GM21576 (cell line): ENCODE results near the gene PTPRE.

Experiments
- ATAC-seq: cut with Tn5 transposase; IDR thresholded peaks from one replicate; pipeline ENCODE4 v1.9.1; 2021; ENCODE audit warnings: mild to moderate bottlenecking, moderate library complexity; ENCODE audit not compliant: unreplicated experiment

PTPRE gene

DNA sequence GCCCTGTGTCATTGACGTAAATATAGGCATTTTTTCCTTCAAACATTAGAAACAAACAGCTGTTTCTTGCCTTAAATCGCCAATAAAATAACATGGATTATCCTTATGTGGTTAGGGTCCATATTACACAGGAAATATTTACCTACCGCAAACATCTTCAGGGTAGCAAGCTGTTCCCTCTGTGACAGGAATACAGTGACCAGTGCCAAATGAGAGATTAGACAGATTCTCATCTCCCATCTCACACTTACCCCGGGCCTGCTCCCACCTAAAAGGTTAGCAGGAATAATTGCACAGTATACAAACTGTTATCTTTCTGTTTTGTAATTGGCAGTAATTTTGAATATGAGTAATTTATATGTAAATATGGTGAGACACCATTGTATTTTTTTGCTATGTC is 202.8 kb downstream of the PTPRE start:
- no peak for ATAC-seq

DNA sequence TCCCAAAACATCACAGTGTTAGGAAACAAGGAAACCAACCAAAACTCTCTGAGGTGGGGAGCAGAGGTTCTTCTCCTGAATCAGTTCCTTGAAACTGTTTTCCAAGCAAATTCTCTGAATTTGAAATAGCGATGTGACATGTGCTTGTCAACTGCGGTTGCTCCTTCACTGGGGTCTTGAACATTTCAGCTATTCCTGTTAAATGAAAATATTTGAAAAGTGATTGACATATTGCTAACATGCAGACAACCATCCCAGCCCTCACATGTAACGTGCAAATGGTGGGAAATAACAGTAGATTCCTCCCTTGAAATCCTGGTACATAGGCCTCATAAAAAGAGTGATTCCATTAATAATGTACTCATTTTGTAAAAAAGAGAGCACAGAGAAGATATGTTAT is 203.4 kb downstream of the PTPRE start:
- no peak for ATAC-seq

GRCh38 chr10:128111696-128112095 is 204.8 kb downstream of the PTPRE start:
- ATAC-seq = no peak

DNA sequence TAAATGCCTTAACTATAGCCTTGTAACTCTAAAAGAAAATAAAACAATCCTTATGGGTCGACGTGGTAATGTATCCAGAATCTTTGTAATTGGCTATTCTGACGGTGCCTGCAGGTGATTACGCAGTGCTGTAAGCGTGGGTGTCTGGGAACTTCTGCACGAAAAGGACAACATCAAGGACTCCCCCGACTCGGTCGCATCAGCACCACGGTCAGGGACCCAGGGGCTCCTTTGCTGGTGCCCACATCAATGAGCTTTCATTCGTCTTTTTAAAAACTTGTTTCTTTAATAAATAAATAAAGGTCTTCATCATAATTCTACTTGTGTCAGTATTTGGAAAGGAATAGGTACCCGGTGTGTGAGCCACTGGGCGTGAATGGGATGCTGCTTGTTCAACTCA is 206.1 kb downstream of the PTPRE start:
- ATAC-seq = no peak

- no peak for ATAC-seq
Measured at GRCh38 chr10:128114901-128115300, 208.0 kb downstream of the PTPRE start.

DNA sequence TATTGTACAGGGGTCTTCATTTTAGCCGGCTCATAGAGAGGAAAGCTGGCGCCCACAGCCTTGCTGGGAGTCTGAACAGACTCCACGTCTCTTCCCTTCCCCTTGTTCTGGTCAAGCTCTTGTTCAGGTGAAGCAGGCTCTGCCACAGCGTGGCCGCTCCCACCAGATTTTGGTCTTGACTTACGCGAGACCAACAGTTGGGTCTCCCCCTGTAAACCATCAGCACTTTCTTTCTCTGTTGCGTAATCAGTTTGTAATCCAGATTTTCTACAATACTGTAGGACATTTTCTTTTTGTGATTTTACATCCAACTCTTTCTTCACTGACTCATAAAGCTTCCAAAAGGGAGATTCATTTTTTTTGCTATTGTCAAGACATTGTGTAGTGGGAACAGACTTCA is 208.5 kb downstream of the PTPRE start:
- ATAC-seq = no peak

GRCh38 chr10:128116187-128116586 is 209.3 kb downstream of the PTPRE start:
- ATAC-seq = no peak

GRCh38 chr10:128116851-128117615 is 210.1 kb downstream of the PTPRE start:
- no peak for ATAC-seq

- ATAC-seq = no peak
Measured at GRCh38 chr10:128121750-128122412, 215.0 kb downstream of the PTPRE start.

DNA sequence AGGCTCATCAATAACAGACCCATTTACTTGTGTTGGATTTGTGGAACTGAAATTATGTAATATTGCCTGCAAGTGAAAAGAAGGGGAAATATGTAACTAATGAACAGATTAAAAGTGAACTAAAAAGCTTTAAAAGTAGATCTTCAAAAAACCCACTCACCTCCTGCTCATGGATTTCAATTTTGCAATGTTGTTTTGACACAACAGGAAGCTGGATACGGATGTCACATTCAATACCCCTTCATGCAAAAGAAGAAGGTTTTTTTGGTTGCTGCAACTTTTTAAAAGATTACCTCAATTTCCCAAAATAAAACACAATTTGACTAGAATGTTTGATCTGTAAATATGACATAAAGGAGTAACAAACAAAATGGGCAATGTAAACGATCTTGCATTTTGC is 216.0 kb downstream of the PTPRE start:
- ATAC-seq = no peak

- ATAC-seq = no peak
Measured at GRCh38 chr10:128123846-128124245, 216.9 kb downstream of the PTPRE start.

DNA sequence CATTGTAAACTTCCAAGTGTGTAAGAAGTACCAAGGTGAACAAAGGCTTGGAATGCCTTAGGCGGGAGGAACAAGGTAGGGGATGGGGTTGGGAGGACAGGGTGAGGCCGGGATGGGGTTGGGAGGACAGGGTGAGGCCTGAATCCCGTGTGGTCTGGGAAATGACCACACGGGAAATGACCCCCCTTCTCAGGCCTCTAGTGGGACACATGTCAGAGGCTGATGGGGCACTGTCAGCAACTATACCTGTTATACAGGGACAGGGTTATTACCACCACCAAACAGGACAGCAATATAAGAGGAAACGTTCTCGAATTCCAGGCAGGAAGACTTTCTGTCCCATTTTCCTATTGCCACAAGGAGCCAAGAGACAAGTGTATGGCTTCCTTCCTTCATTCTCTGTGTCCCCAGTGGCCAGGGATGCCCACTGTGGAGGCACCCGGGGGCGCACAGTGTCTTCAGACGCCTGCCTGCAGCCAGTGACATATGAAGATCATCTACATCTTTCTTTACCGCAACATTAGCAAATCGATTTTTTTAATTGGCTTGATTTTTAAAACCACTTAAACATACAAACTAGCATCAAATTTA is 218.0 kb downstream of the PTPRE start:
- no peak for ATAC-seq

DNA sequence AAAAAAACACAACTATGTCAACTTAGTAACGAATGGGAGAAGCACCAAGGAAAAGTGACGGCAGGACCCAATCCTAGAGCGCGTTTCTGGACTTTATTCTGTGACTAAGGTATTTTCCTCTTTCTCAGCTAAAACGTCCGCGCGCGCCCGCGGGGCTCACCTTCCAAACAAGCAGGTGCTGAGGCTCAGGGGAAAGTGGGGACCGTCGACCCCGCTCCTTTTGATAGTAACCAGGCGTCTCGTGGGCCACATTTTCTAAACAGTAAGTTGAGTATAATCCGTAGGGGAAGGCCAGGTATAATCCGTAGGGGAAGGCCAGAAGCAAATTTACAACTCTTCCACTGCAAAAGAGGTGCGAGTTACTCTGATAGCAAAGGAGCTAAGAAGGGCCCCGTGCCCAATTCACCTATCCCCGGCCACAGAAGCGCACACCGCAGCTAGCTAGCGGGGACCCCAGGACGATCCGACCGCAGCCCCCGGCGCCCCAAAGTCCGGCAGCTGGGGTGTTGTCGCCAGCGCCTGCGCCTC is 218.6 kb downstream of the PTPRE start:
- ATAC-seq = no peak

DNA sequence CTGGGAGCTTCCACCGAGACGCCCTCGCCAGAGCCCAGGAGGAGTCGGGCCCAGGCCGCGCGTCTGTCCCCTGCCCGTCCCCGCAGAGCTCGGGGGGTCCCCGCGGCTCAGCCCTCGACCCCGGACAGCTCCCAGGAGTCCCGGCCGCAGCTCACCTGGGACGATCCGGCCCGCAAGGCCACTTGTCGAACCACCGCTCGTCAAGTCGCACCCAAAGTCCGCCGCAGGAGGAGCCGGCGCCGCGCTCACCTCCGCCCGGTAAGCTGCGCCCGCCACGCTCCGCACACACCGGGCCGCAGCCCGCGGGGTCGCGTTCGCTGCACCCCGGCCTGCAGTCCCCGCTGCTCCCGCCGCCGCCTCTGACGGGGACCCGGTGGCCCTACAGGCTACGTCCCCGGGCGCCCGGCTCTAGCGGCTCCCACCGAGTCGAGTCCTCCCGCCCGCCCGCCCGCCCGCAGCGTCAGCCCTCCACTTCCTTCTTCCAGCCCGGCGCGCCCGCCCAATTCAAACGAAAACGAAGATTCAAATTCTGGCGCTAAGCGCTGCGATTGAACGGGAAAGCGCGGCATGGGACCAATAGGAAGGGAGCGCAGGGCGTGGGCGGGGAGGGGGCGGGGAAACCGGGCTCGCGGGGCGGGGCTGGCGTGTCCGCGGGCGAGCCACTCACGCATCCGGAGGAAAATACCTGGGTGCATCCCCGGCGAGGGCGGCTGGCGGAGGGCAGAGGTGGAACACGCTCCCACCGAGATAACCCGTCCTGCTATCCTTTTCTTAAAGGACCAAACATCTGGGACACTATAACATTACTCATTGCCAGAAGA is 219.3 kb downstream of the PTPRE start, which contains the start of gene MKI67:
MKI67 (minus strand) TSS at position 480 of the 821 bp plus-strand sequence. CDS start 756 bp downstream, outside the sequence.
- peak; percentile 74 for ATAC-seq

DNA sequence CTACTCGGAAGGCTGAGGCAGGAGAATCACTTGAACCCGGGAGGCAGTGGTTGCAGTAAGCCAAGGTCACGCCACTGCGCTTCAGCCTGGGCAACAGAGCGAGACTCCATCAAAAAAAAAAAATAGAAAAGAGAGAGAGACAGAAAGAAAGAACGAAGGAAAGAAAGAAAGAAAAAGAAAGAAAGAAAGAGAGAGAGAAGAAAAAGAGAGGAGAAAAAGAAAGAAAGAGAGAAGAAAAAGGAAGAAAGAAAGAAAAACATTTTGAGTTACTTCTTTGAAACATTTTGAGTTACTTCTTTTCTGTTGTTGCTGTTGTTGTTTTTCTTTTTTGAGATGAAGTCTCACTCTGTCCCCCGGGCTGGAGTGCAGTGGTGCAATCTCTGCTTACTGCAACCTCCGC is 221.7 kb downstream of the PTPRE start:
- no peak for ATAC-seq

GRCh38 chr10:128130051-128130450 is 223.1 kb downstream of the PTPRE start:
- no peak for ATAC-seq
